Measurements from ENCODE around the gene TMEM126A. TPM values are rescaled to one million over a fixed set of nuclear protein-coding genes. Genes with fewer than 3 reads are reported as not detected.
A peak's percentile ranks its signal among the peaks of the same experiment; 100 is the strongest.

TMEM126A gene
- total and polyA plus RNA-seq, 2 of the 13 experiments (the other 11 are each of a cell fraction or from before 2014, with no cell fraction given) = 59.5 to 66.9 TPM

GRCh38 chr11:85682330-85683305, 34.9 kb downstream of the TMEM126A start (continued):
- TF ChIP-seq ZNF83 (CRISPR knock-in tag; IDR thresholded peaks at IDR 0.05; ENCODE audit: borderline replicate concordance) (no peak), ZNF530 (CRISPR knock-in tag; IDR thresholded peaks at IDR 0.05; ENCODE audit: low read depth) (no peak), MAFF (IDR thresholded peaks at IDR 0.05; ENCODE audit: low read depth, low read length) (no peak), ZNF619 (CRISPR knock-in tag; IDR thresholded peaks at IDR 0.05) (no peak), KDM5A (IDR thresholded peaks at IDR 0.05; ENCODE audit: borderline replicate concordance, low read length) (no peak), ZNF776 (CRISPR knock-in tag; IDR thresholded peaks at IDR 0.05) (no peak), ZBTB7A (CRISPR knock-in tag; IDR thresholded peaks at IDR 0.05) (0 out of 2 replicates have a peak, but pooled peaks have one; percentile 13), ZNF274 (CRISPR knock-in tag; IDR thresholded peaks at IDR 0.05) (no peak), SP2 (CRISPR knock-in tag; IDR thresholded peaks at IDR 0.05) (no peak), DPF2 (CRISPR knock-in tag; IDR thresholded peaks at IDR 0.05; ENCODE audit: borderline replicate concordance, low read depth) (no peak), IRF9 (CRISPR knock-in tag; IDR thresholded peaks at IDR 0.05; ENCODE audit: borderline replicate concordance) (no peak), RORA (CRISPR knock-in tag; IDR thresholded peaks at IDR 0.05) (no peak), MXD1 (CRISPR knock-in tag; IDR thresholded peaks at IDR 0.05) (no peak), YEATS2 (CRISPR knock-in tag; IDR thresholded peaks at IDR 0.05; ENCODE audit: borderline replicate concordance) (no peak), SIN3B (IDR thresholded peaks at IDR 0.05; ENCODE audit: low read length) (no peak), NFE2L2 (IDR thresholded peaks at IDR 0.05; ENCODE audit: low read length) (no peak), ZBTB8A (CRISPR knock-in tag; IDR thresholded peaks at IDR 0.05; ENCODE audit: borderline replicate concordance, low read depth) (no peak), ZFP36L2 (CRISPR knock-in tag; IDR thresholded peaks at IDR 0.05) (no peak), ZBTB37 (CRISPR knock-in tag; IDR thresholded peaks at IDR 0.05) (no peak), POGK (CRISPR knock-in tag; conservative IDR thresholded peaks at IDR 0.05) (no peak), ZNF253 (CRISPR knock-in tag; IDR thresholded peaks at IDR 0.05; ENCODE audit: borderline replicate concordance) (no peak), CREBL2 (CRISPR knock-in tag; IDR thresholded peaks at IDR 0.05; ENCODE audit: borderline replicate concordance) (no peak), ZNF605 (CRISPR knock-in tag; IDR thresholded peaks at IDR 0.05) (0 out of 2 replicates have a peak, but pooled peaks have one; percentile 61), RARA (CRISPR knock-in tag; IDR thresholded peaks at IDR 0.05) (no peak)

Data from HepG2 (cell line).